Right lung (tissue), 5 donors: ENCODE data around the gene TCP11L1. TPM values are rescaled to one million over a fixed set of nuclear protein-coding genes. Genes with fewer than 3 reads are reported as not detected.
"Not testable (repeated sequence)": the region's sequence is repeated elsewhere in the genome, so short reads cannot be mapped to it uniquely, and the experiment has no call there.

Source experiments
- DNase-seq, 2 donors: peaks; one replicate each; pipeline ENCODE4 v3.0.0-alpha.2; 2013
- polyA plus RNA-seq, 5 donors: library from polyadenylated mRNA; unstranded; fragments of 120-200 nt; gene quantifications; one replicate each; pipeline versions ENCODE4 v1.2.1 to v1.2.3, GENCODE V29; 2013; ENCODE audit warnings: inconsistent platforms in 1 of 5, low replicate concordance in 1 of 5; ENCODE audit not compliant: insufficient read length in 5 of 5, insufficient read depth in 1 of 5

TCP11L1 gene
- polyA plus RNA-seq, 5 donors, result 8.9 to 16.9 (median 15.0) TPM

- no peak for DNase-seq
Measured at GRCh38 chr11:33027846-33028536, 11.4 kb upstream of the TCP11L1 start.

GRCh38 chr11:33028537-33028914, 10.8 kb upstream of the TCP11L1 start:
- DNase-seq, result no peak

- DNase-seq, result not testable (repeated sequence)
Measured at GRCh38 chr11:33029218-33029617, 10.2 kb upstream of the TCP11L1 start.

GRCh38 chr11:33033493-33033892, 5.9 kb upstream of the TCP11L1 start:
- no peak for DNase-seq

- DNase-seq, result no peak
Measured at GRCh38 chr11:33035011-33035410, 4.4 kb upstream of the TCP11L1 start.

GRCh38 chr11:33040033-33040861, 875 bp downstream of the TCP11L1 start:
- no peak for DNase-seq

- no peak for DNase-seq
Measured at GRCh38 chr11:33040862-33041453, 1.6 kb downstream of the TCP11L1 start.

GRCh38 chr11:33043221-33043830, 4.0 kb downstream of the TCP11L1 start:
- no peak for DNase-seq

- DNase-seq, result no peak
Measured at GRCh38 chr11:33044285-33044756, 4.9 kb downstream of the TCP11L1 start.

GRCh38 chr11:33045551-33046255, 6.3 kb downstream of the TCP11L1 start:
- DNase-seq, result no peak

- not testable (repeated sequence) for DNase-seq
Measured at GRCh38 chr11:33048701-33049100, 9.3 kb downstream of the TCP11L1 start.

GRCh38 chr11:33049565-33050408, 10.4 kb downstream of the TCP11L1 start:
- not testable (repeated sequence) for DNase-seq

GRCh38 chr11:33052231-33052630, 12.9 kb downstream of the TCP11L1 start:
- no peak for DNase-seq

- no peak for DNase-seq
Measured at GRCh38 chr11:33055375-33055774, 16.0 kb downstream of the TCP11L1 start.

- no peak for DNase-seq
Measured at GRCh38 chr11:33057284-33057683, 17.9 kb downstream of the TCP11L1 start.

GRCh38 chr11:33059331-33060007, 20.1 kb downstream of the TCP11L1 start:
- no peak for DNase-seq

GRCh38 chr11:33060271-33060670, 20.9 kb downstream of the TCP11L1 start:
- no peak for DNase-seq

GRCh38 chr11:33062137-33062536, 22.8 kb downstream of the TCP11L1 start:
- DNase-seq, result no peak

GRCh38 chr11:33063326-33063881, 24.0 kb downstream of the TCP11L1 start:
- DNase-seq, result no peak
